Prostate gland (tissue), 2 donors: ENCODE measurements around the gene OR5K4.

ENCODE experiments used
- CTCF ChIP-seq, 4 experiments: fragments of 200-600 bp in 2 of 4; fragments of 450-650 bp in 2 of 4; sonication (generic) in 2 of 4; IDR thresholded peaks; 1 replicate in 3 of 4; 2 replicates in 1 of 4; pipeline ENCODE4 v1.5.1; 2016 to 2019; ENCODE audit warnings: antibody characterized with exemption in 4 of 4, mild to moderate bottlenecking in 2 of 4, moderate library complexity in 2 of 4
- POLR2A ChIP-seq: fragments of 450-650 bp; IDR thresholded peaks from one replicate; pipeline ENCODE4 v1.6.1; 2016; ENCODE audit warnings: antibody characterized with exemption, mild to moderate bottlenecking

- no peak for TF ChIP-seq POLR2A
- no peak for TF ChIP-seq CTCF (IDR thresholded peaks at IDR 0.05)
Measured at GRCh38 chr3:98359993-98360675, 6.5 kb downstream of the OR5K4 start.
